Hepatocyte (in vitro differentiated cells): ENCODE data around the gene FERMT1.

Experiments used
- CTCF ChIP-seq: fragments of 200-600 bp; sonication (generic); IDR thresholded peaks from 2 replicates; pipeline ENCODE4 v1.5.1; 2016; ENCODE audit warnings: antibody characterized with exemption, mild to moderate bottlenecking; ENCODE audit not compliant: poor library complexity
- EZH2 ChIP-seq: fragments of 200-600 bp; sonication (generic); IDR thresholded peaks from 2 replicates; pipeline ENCODE4 v1.6.1; 2016; ENCODE audit warnings: antibody characterized with exemption, mild to moderate bottlenecking, borderline replicate concordance
- EZH2phosphoT487 ChIP-seq: fragments of 200-600 bp; sonication (generic); IDR thresholded peaks from one replicate; pipeline ENCODE4 v1.6.1; 2018; ENCODE audit warnings: antibody characterized with exemption, mild to moderate bottlenecking, low read depth, moderate library complexity; ENCODE audit not compliant: unreplicated experiment, severe bottlenecking

- no peak for TF ChIP-seq CTCF
- no peak for TF ChIP-seq EZH2
- no peak for TF ChIP-seq EZH2phosphoT487
These were observed 69.6 kb downstream of the FERMT1 start for GRCh38 chr20:6053064-6053775.
